ENCODE results near the gene CYFIP2. TPM values are rescaled to one million over a fixed set of nuclear protein-coding genes. Genes with fewer than 3 reads are reported as not detected.

Gene CYFIP2
- total and polyA plus RNA-seq, 2 of the 8 experiments (the other 6 are each of a cell fraction or from before 2014, with no cell fraction given), result 45.1 to 80.6 TPM

- Histone ChIP-seq H3K79me2 (ENCODE audit: control insufficient read depth in 1 of 2, insufficient read depth in 2 of 2, low read length in 2 of 2) (no peaks in the 10 kb centered on the region), H3K79me1 (ENCODE audit: low read depth, low read length) (no peaks in the 10 kb centered on the region; the same call in 1 of the 2 replicates), H3K27ac (ENCODE audit: low read depth, low read length) (no peak overlapping the region), H3K14ac (ENCODE audit: insufficient read length) (no peak overlapping the region), H3K4me2 (ENCODE audit: insufficient read depth in 1 of 2, low read depth in 2 of 2, low read length in 2 of 2) (no peak overlapping the region), H3K4me1 (replicated peaks in 1 of 4; ENCODE audit: control insufficient read depth in 3 of 4, insufficient read depth in 4 of 4, low read length in 3 of 4) (no peaks in the 10 kb centered on the region), H2AFZ (ENCODE audit: low read length) (no peak overlapping the region), H2BK15ac (ENCODE audit: low read length) (no peak overlapping the region), H3K27me3 (replicated peaks in 1 of 4; ENCODE audit: control insufficient read depth in 3 of 4, extremely low read depth in 1 of 4, insufficient read depth in 3 of 4, low read length in 3 of 4) (no peaks in the 10 kb centered on the region), H2BK12ac (ENCODE audit: low read depth, low read length) (no peak overlapping the region), H3K36me3 (ENCODE audit: control insufficient read depth in 2 of 4, insufficient read depth in 4 of 4, low read length in 3 of 4) (no peaks in the 10 kb centered on the region), H3K9ac (replicated peaks in 1 of 4; ENCODE audit: extremely low read depth in 1 of 4, low read depth in 3 of 4, low read length in 3 of 4) (no peak overlapping the region), H2BK20ac (ENCODE audit: low read length) (no peak overlapping the region), H4K8ac (ENCODE audit: extremely low read depth, insufficient read depth, low read length) (no peak overlapping the region), H3K18ac (ENCODE audit: extremely low read depth, low read length) (no peak overlapping the region), H2AK5ac (ENCODE audit: low read depth, low read length) (no peak overlapping the region), H3K9me3 (ENCODE audit: insufficient read depth in 2 of 2, low read depth in 1 of 2, low read length in 1 of 2) (no peaks in the 10 kb centered on the region; a peak in 1 of 4 replicates), H2BK120ac (replicated peaks; ENCODE audit: low read depth, low read length) (no peak overlapping the region), H3K4ac (replicated peaks; ENCODE audit: insufficient read length, low read depth, low read length) (no peak overlapping the region), H3K23me2 (ENCODE audit: low read depth, low read length) (no peaks in the 10 kb centered on the region; the same call in 1 of the 2 replicates), H3K23ac (ENCODE audit: insufficient read length) (no peak overlapping the region), H3K56ac (replicated peaks; ENCODE audit: insufficient read length, low read depth, low read length) (no peak overlapping the region), H4K91ac (replicated peaks; ENCODE audit: insufficient read length, low read length) (no peak overlapping the region), H3K4me3 (ENCODE audit: extremely low read depth in 1 of 4, insufficient read depth in 2 of 4, low read depth in 3 of 4, low read length in 4 of 4) (no peak overlapping the region), H4K5ac (ENCODE audit: insufficient read length, low read depth, low read length) (no peak overlapping the region), H4K20me1 (replicated peaks in 1 of 2; ENCODE audit: control insufficient read depth in 1 of 2, insufficient read depth in 2 of 2, low read length in 2 of 2) (no peaks in the 10 kb centered on the region), H2BK5ac (ENCODE audit: low read depth, low read length) (no peak overlapping the region)
- ChIA-PET POLR2A (ENCODE audit: partially characterized antibody) (no interaction called here), CTCF (ENCODE audit: partially characterized antibody) (interaction anchor here (1.0 to 1.5 kb wide), 2 partner anchors 66 to 87 kb away, joined by 3 to 4 read pairs; no protein-coding TSS in a partner anchor)
- WGBS, 2 experiments (ENCODE audit: extremely low coverage in 1 of 2, insufficient coverage in 1 of 2, insufficient read length in 1 of 2, insufficient replicate concordance in 2 of 2, low coverage in 1 of 2, low lambda C conversion rate in 2 of 2, missing lambda C conversion rate in 1 of 2), result 85% methylated on average over 6 of the region's 6 CpGs; no CpG with 5 or more reads in 1 of the 2 experiments
- FAIRE-seq, result no peak
- DNase-seq (ENCODE audit: low read depth in 1 of 2, low spot score in 2 of 2), result no peak
- TF ChIP-seq SP2 (IDR thresholded peaks at IDR 0.05; ENCODE audit: low read length) (no peak), POLR2A (IDR thresholded peaks at IDR 0.05; ENCODE audit: control extremely low read depth in 1 of 2, low read depth in 2 of 2, low read length in 2 of 2) (no peak), CTCF (IDR thresholded peaks at IDR 0.05; ENCODE audit: control extremely low read depth in 1 of 3, insufficient read depth in 1 of 3, low read depth in 1 of 3, low read length in 3 of 3) (no peak), NANOG (IDR thresholded peaks at IDR 0.05; ENCODE audit: insufficient read depth, low read depth, low read length, poor library complexity, severe bottlenecking) (no peak), SRF (IDR thresholded peaks at IDR 0.05; ENCODE audit: low read depth, low read length) (no peak), RFX5 (IDR thresholded peaks at IDR 0.05; ENCODE audit: borderline replicate concordance, low read depth, low read length) (no peak)
- TF ChIP-seq, protein P1, sequence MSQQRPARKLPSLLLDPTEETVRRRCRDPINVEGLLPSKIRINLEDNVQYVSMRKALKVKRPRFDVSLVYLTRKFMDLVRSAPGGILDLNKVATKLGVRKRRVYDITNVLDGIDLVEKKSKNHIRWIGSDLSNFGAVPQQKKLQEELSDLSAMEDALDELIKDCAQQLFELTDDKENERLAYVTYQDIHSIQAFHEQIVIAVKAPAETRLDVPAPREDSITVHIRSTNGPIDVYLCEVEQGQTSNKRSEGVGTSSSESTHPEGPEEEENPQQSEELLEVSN (IDR thresholded peaks at IDR 0.05), result no peak
- TF ChIP-seq, protein P2, sequence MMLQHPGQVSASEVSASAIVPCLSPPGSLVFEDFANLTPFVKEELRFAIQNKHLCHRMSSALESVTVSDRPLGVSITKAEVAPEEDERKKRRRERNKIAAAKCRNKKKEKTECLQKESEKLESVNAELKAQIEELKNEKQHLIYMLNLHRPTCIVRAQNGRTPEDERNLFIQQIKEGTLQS (IDR thresholded peaks at IDR 0.05; ENCODE audit: insufficient read depth, low read depth, low read length), result no peak
Observed at GRCh38 chr5:157216391-157217142, 49.4 kb upstream of the CYFIP2 start.

Data from H1 (cell line).